ENCODE data around the gene CPPED1.

CPPED1 gene

GRCh38 chr16:12627394-12627793 lies 176.3 kb downstream of the CPPED1 start:
- ATAC-seq (ENCODE audit: low read depth) = no peak

DNA sequence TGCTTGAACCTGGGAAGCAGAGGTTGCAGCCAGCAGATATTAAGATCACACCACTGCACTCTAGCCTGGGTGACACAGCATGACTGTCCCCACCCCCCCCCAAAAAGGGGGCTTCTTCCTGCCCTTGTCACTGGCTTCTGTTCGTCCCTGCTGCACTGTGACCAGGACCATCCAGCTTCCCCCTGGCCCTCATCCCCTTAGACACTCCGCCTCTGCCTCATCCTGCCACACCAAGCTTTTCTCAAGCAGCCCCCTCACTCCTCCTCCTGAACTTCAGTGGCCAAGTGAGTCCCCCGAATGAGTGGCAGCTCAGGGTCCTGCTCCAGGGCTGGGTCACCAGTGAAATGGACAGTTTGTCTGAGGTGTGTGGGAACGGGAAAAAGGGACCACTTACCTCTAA lies 177.3 kb downstream of the CPPED1 start:
- TF ChIP-seq, protein P1, sequence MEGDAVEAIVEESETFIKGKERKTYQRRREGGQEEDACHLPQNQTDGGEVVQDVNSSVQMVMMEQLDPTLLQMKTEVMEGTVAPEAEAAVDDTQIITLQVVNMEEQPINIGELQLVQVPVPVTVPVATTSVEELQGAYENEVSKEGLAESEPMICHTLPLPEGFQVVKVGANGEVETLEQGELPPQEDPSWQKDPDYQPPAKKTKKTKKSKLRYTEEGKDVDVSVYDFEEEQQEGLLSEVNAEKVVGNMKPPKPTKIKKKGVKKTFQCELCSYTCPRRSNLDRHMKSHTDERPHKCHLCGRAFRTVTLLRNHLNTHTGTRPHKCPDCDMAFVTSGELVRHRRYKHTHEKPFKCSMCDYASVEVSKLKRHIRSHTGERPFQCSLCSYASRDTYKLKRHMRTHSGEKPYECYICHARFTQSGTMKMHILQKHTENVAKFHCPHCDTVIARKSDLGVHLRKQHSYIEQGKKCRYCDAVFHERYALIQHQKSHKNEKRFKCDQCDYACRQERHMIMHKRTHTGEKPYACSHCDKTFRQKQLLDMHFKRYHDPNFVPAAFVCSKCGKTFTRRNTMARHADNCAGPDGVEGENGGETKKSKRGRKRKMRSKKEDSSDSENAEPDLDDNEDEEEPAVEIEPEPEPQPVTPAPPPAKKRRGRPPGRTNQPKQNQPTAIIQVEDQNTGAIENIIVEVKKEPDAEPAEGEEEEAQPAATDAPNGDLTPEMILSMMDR (IDR thresholded peaks at IDR 0.05; ENCODE audit: poor library complexity, severe bottlenecking) = no peak
- no peaks in the 10 kb centered on the region for H3K9me3 ChIP-seq (ENCODE audit: severe bottlenecking)

More at GRCh38 chr16:12627394-12627793, 176.3 kb downstream of the CPPED1 start:
- Histone ChIP-seq H3K9me3 (ENCODE audit: severe bottlenecking) (no peaks in the 10 kb centered on the region), H3K27ac (ENCODE audit: poor library complexity, severe bottlenecking) (no peak overlapping the region), H3K36me3 (ENCODE audit: low read depth) (no peaks in the 10 kb centered on the region), H3K4me3 (ENCODE audit: severe bottlenecking) (no peak overlapping the region), H3K4me1 (ENCODE audit: insufficient read depth, poor library complexity, severe bottlenecking) (no peaks in the 10 kb centered on the region), H3K27me3 (ENCODE audit: insufficient read depth, poor library complexity, severe bottlenecking) (no peaks in the 10 kb centered on the region)
- TF ChIP-seq, protein P1 (IDR thresholded peaks at IDR 0.05; ENCODE audit: poor library complexity, severe bottlenecking) = no peak
- no peak for DNase-seq (ENCODE audit: low spot score)

GRCh38 chr16:12625716-12626115 lies 178.0 kb downstream of the CPPED1 start:
- H3K4me1 ChIP-seq (ENCODE audit: insufficient read depth, poor library complexity, severe bottlenecking) = no peaks in the 10 kb centered on the region
- ATAC-seq (ENCODE audit: low read depth) (no peak), DNase-seq (ENCODE audit: low spot score) (no peak)
- no peaks in the 10 kb centered on the region for H3K9me3 ChIP-seq (ENCODE audit: severe bottlenecking)
- H3K4me3 ChIP-seq (ENCODE audit: severe bottlenecking) = no peak overlapping the region
- no peaks in the 10 kb centered on the region for H3K27me3 ChIP-seq (ENCODE audit: insufficient read depth, poor library complexity, severe bottlenecking)
- TF ChIP-seq, protein P1 (IDR thresholded peaks at IDR 0.05; ENCODE audit: poor library complexity, severe bottlenecking) = no peak
- no peak overlapping the region for H3K27ac ChIP-seq (ENCODE audit: poor library complexity, severe bottlenecking)
- H3K36me3 ChIP-seq (ENCODE audit: low read depth) = no peaks in the 10 kb centered on the region

More for the DNA sequence above, 177.3 kb downstream of the CPPED1 start:
- Histone ChIP-seq H3K36me3 (ENCODE audit: low read depth) (no peaks in the 10 kb centered on the region), H3K4me3 (ENCODE audit: severe bottlenecking) (no peak overlapping the region), H3K27me3 (ENCODE audit: insufficient read depth, poor library complexity, severe bottlenecking) (no peaks in the 10 kb centered on the region), H3K4me1 (ENCODE audit: insufficient read depth, poor library complexity, severe bottlenecking) (no peaks in the 10 kb centered on the region), H3K27ac (ENCODE audit: poor library complexity, severe bottlenecking) (no peak overlapping the region)
- DNase-seq (ENCODE audit: low spot score) (no peak), ATAC-seq (ENCODE audit: low read depth) (no peak)

- Histone ChIP-seq H3K36me3 (ENCODE audit: low read depth) (no peaks in the 10 kb centered on the region), H3K9me3 (ENCODE audit: severe bottlenecking) (no peaks in the 10 kb centered on the region), H3K27me3 (ENCODE audit: insufficient read depth, poor library complexity, severe bottlenecking) (no peaks in the 10 kb centered on the region), H3K4me3 (ENCODE audit: severe bottlenecking) (no peak overlapping the region), H3K4me1 (ENCODE audit: insufficient read depth, poor library complexity, severe bottlenecking) (no peaks in the 10 kb centered on the region), H3K27ac (ENCODE audit: poor library complexity, severe bottlenecking) (no peak overlapping the region)
- no peak for DNase-seq (ENCODE audit: low spot score)
- ATAC-seq (ENCODE audit: low read depth) = no peak
- TF ChIP-seq, protein P1 (IDR thresholded peaks at IDR 0.05; ENCODE audit: poor library complexity, severe bottlenecking) = no peak
Observed at GRCh38 chr16:12625068-12625467, 178.6 kb downstream of the CPPED1 start.

- TF ChIP-seq, protein P1 (IDR thresholded peaks at IDR 0.05; ENCODE audit: poor library complexity, severe bottlenecking) = peak; percentile 14
- no peak for ATAC-seq (ENCODE audit: low read depth)
- no peak overlapping the region for H3K27ac ChIP-seq (ENCODE audit: poor library complexity, severe bottlenecking)
Observed at GRCh38 chr16:12620150-12620549, 183.5 kb downstream of the CPPED1 start.

More at GRCh38 chr16:12620150-12620549, 183.5 kb downstream of the CPPED1 start:
- Histone ChIP-seq H3K9me3 (ENCODE audit: severe bottlenecking) (no peaks in the 10 kb centered on the region), H3K4me3 (ENCODE audit: severe bottlenecking) (no peak overlapping the region), H3K4me1 (ENCODE audit: insufficient read depth, poor library complexity, severe bottlenecking) (no peaks in the 10 kb centered on the region), H3K27me3 (ENCODE audit: insufficient read depth, poor library complexity, severe bottlenecking) (no peaks in the 10 kb centered on the region), H3K36me3 (ENCODE audit: low read depth) (no peaks in the 10 kb centered on the region)
- no peak for DNase-seq (ENCODE audit: low spot score)

All from RWPE2 (cell line).